ENCODE measurements around the gene NBL1. TPM values are rescaled to one million over a fixed set of nuclear protein-coding genes. Genes with fewer than 3 reads are reported as not detected.

Gene NBL1
- total and polyA plus RNA-seq, 8 donors, result 63.2 to 257 (median 101) TPM

DNA sequence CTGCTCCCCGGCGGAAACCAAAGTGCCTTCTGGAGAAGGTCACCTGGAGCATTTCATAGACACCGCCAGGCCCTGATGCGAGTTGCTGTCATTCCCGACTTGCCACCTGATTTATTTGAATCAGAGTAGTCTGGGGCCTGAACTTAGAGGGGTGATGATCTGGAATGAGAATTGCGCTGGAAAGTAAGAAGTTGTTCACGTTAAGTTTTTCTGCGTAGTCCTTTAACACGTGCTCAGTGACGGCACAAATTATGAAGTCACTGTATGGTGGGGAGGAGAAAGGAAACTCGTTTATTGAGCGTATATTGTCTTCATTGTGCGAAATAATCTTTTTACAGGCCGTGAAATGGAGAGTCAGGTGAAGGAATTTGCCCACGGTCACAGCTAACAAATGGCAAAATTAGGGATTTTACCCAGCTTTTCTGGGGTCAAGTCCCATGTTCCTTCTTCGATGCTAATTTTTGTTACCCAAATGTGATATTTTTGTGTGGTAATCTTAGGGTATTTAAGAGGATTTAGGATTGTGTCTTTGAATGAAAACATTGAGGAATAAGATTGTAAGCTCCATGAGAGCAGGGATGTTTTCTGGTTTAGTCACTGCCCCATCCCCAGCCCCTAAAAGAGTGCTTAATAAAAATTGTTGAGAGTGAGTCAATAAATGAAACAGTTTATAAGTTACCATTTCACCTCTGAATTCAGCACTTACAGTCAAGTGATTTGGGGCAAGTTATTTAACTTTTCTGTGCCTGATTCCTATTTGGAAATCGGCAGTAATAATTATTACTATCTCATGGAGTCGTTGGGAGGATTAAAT, 46.4 kb upstream of the NBL1 start:
- Histone ChIP-seq H3K9me3 (no peaks in the 10 kb centered on the region), H3K4me1 (peaks cover 23 to 61% (median 43%) of the 10 kb centered on the region in 4 donors), H3K27me3 (no peaks in the 10 kb centered on the region), H3K4me3 (peak overlapping the region; percentile 84 to 98 (median 90)), H3K36me3 (peaks cover 0 to 11% (median 0%) of the 10 kb centered on the region in 4 donors), H3K27ac (peak overlapping the region; percentile 87 to 98 (median 96))
- intact Hi-C loops (cut with DNase I; ENCODE audit: low total_unique reads), result no loop called here
- DNase-seq, result peak in 1 of 2 donors; percentile 82
- TF ChIP-seq POLR2A (IDR thresholded peaks at IDR 0.05) (no peak), POLR2AphosphoS5 (IDR thresholded peaks at IDR 0.05) (peak in 1 of 3 donors; percentile 5)
- TF ChIP-seq, protein P1, sequence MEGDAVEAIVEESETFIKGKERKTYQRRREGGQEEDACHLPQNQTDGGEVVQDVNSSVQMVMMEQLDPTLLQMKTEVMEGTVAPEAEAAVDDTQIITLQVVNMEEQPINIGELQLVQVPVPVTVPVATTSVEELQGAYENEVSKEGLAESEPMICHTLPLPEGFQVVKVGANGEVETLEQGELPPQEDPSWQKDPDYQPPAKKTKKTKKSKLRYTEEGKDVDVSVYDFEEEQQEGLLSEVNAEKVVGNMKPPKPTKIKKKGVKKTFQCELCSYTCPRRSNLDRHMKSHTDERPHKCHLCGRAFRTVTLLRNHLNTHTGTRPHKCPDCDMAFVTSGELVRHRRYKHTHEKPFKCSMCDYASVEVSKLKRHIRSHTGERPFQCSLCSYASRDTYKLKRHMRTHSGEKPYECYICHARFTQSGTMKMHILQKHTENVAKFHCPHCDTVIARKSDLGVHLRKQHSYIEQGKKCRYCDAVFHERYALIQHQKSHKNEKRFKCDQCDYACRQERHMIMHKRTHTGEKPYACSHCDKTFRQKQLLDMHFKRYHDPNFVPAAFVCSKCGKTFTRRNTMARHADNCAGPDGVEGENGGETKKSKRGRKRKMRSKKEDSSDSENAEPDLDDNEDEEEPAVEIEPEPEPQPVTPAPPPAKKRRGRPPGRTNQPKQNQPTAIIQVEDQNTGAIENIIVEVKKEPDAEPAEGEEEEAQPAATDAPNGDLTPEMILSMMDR (IDR thresholded peaks at IDR 0.05), result no peak
- WGBS, 5 donors, result 11 to 18% (median 12%) methylated on average over 14 to 18 of the region's 18 CpGs

DNA sequence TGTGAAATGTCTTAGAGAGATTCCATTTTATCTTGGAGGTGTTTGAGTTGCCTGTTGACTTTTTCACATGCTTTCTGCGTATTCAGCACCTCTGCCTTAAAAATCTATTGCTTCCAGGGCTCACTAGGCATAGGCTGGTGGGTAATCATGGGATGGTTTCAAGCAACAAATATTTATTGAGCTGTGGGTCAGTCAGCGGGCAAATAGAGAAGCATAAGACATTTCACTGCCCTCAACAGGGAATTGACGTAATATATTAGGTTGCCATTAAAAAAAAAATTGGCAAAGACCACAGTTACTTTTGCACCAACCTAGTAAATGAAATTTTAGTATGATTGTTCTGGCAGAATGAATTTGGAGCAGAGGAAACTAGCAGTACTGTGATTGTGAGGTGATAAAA, 44.3 kb upstream of the NBL1 start:
- intact Hi-C loops (cut with DNase I; ENCODE audit: low total_unique reads), result no loop called here
- 78 to 88% (median 82%) methylated on average over 3 of the region's 3 CpGs for whole genome bisulfite sequencing, 5 donors
- Histone ChIP-seq H3K4me3 (no peak overlapping the region), H3K27me3 (no peaks in the 10 kb centered on the region), H3K4me1 (peaks cover 23 to 82% (median 54%) of the 10 kb centered on the region in 4 donors), H3K27ac (peak overlapping the region in 1 of 5 donors; percentile 96), H3K9me3 (no peaks in the 10 kb centered on the region), H3K36me3 (peaks cover 0 to 11% (median 0%) of the 10 kb centered on the region in 4 donors)
- TF ChIP-seq POLR2A (IDR thresholded peaks at IDR 0.05) (no peak), EP300 (IDR thresholded peaks at IDR 0.05) (no peak), POLR2AphosphoS5 (IDR thresholded peaks at IDR 0.05) (no peak)
- TF ChIP-seq, protein P1 (IDR thresholded peaks at IDR 0.05), result no peak
- no peak for DNase-seq

DNA sequence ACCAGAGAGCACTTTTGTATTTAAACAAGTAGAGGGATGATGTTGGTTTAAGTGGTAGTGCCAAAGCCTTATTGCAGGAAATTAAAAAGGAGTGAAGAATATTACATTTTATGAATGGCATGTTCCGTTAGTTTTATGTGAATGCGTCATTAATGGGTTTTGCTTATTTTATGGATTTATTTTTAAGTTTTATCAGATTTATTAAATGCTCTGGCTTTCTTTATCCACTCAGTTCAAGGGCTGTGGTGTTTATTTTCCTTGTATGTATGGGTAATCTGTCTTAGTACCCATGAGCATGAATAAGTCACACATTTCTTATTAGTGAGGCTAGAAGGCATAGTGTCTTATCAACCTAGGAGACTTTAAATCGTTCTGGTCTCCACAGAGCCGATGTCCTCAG, 41.6 kb upstream of the NBL1 start:
- H3K4me3 ChIP-seq, result no peak overlapping the region
- 57 to 76% (median 71%) methylated on average over 4 of the region's 4 CpGs for WGBS, 5 donors
- intact Hi-C loops (cut with DNase I; ENCODE audit: low total_unique reads), result no loop called here
- H3K9me3 ChIP-seq, result no peaks in the 10 kb centered on the region
- H3K36me3 ChIP-seq, result peaks cover 0 to 11% (median 0%) of the 10 kb centered on the region in 4 donors
- H3K4me1 ChIP-seq, result peaks cover 36 to 99% (median 71%) of the 10 kb centered on the region in 4 donors
- H3K27ac ChIP-seq, result peak overlapping the region in 4 of 5 donors; percentile 34 to 96 (median 58)
- TF ChIP-seq POLR2AphosphoS5 (IDR thresholded peaks at IDR 0.05) (no peak), EP300 (IDR thresholded peaks at IDR 0.05) (no peak), POLR2A (IDR thresholded peaks at IDR 0.05) (no peak)
- TF ChIP-seq, protein P1 (IDR thresholded peaks at IDR 0.05), result no peak
- DNase-seq, result no peak
- H3K27me3 ChIP-seq, result no peaks in the 10 kb centered on the region

DNA sequence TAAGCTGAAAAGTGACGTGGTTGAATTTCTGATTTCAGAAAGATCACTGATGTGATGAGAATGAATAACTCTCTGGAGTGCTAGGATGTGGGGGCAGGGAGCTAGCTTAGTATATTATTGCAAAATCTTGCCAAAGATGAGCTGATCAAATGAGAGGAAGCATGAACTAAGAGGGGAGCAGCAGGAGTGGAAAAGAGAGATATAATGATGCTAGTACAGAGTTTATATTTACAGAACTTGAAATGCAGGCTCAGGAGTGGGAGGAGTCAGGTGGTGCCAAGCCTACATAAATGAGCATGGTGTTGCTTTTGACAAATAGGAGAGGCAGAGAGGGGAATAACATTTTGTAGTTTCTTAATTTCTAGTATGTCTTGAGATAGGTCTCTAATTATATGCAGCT, 38.1 kb upstream of the NBL1 start:
- no peak for TF ChIP-seq POLR2A (IDR thresholded peaks at IDR 0.05)
- TF ChIP-seq, protein P1 (IDR thresholded peaks at IDR 0.05), result no peak
- TF ChIP-seq POLR2AphosphoS5 (IDR thresholded peaks at IDR 0.05), result no peak
- TF ChIP-seq EP300 (IDR thresholded peaks at IDR 0.05), result no peak
- Histone ChIP-seq H3K4me3 (no peak overlapping the region), H3K27me3 (no peaks in the 10 kb centered on the region), H3K9me3 (no peaks in the 10 kb centered on the region), H3K36me3 (peaks cover 0 to 7% (median 0%) of the 10 kb centered on the region in 4 donors), H3K27ac (peak overlapping the region in 4 of 5 donors; percentile 37 to 68 (median 55)), H3K4me1 (peaks cover 17 to 94% (median 56%) of the 10 kb centered on the region in 4 donors)
- no peak for DNase-seq
- 52 to 66% (median 58%) methylated on average over 1 of the region's 1 CpG for WGBS, 5 donors
- intact Hi-C loops (cut with DNase I; ENCODE audit: low total_unique reads), result no loop called here
